Measurements from ENCODE around the gene SWT1.

SWT1 gene

GRCh38 chr1:185156854-185157598 is at the start of gene SWT1, which contains the start of gene TRMT1L:
TSS of gene SWT1 (plus strand) at chr1:185157167. CDS start at chr1:185160842, 3,675 bp downstream.
TSS of gene TRMT1L (minus strand) at chr1:185156953. CDS start at chr1:185156712, 241 bp downstream.
- peak; percentile 100 for DNase-seq

GRCh38 chr1:185108321-185108720 is 48.6 kb upstream of the SWT1 start:
- no peak for DNase-seq

GRCh38 chr1:185110145-185110544 is 46.8 kb upstream of the SWT1 start:
- DNase-seq, result no peak

- no peak for DNase-seq
Observed at GRCh38 chr1:185111873-185112272, 45.1 kb upstream of the SWT1 start.

DNA sequence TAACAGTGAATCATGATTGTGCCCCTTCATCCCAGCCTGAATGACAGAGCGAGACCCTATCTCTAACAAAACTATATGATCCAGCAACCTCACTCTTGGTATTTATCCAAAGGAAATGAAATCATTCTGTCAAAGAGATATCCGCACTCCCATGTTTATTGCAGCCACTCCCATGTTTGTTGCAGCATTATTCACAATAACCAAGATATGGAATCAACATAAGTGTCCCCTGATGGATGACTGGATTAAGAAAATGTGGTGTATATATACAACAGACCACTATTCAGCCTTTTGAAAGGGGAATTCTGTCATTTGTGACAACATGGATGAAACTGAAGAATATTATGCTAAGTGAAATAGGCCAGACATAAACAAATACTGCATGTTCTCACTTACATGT is 44.6 kb upstream of the SWT1 start:
- no peak for DNase-seq

- DNase-seq, result no peak
Observed at GRCh38 chr1:185129708-185130107, 27.3 kb upstream of the SWT1 start.

DNA sequence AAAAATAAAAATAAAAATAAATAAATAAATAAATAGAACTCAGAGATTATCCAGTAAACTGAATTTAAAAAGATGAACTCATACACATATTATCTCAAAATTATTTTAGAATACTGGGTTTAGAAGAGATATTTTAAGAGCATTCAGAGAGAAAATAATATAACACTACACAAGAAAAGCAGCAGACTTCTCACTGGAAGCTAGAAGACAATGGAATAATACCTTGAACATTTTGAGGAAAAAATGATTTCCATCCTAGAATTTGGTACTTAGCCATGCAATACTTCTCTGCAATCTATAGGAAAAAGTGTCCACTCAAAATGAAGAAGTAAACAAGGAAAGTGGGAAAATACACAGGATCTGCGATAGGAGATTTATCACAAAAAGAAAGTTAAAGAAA is 24.4 kb upstream of the SWT1 start:
- no peak for DNase-seq

DNA sequence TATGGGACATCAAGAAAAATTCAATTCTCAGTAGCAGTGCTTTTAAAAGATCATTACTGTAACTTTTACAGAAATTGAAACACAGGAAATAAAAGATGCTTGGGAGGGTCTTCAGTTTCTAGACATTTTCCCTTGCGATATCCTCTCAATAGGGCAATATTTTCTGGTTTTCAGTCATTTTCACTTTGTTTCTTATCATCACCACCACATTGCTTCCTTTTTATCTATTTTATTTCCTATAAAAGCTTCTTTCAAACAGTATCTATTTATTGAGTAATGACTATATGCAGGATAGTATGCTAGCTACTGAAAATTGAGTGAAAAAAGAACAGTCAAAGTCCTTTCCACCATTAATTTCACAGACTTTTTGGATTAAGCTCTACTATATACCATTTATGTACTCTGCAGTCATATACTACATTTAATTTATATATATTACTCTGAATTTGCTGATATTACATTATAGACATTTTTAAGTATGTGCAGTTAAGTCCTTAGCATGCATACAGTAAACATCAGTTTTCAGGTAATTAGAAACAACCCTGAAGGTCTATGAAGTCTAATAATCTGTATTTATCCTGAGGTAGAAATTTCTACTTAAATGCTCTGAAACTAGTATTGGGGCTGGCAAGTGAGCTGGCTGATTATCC is 18.9 kb upstream of the SWT1 start:
- DNase-seq, result no peak

DNA sequence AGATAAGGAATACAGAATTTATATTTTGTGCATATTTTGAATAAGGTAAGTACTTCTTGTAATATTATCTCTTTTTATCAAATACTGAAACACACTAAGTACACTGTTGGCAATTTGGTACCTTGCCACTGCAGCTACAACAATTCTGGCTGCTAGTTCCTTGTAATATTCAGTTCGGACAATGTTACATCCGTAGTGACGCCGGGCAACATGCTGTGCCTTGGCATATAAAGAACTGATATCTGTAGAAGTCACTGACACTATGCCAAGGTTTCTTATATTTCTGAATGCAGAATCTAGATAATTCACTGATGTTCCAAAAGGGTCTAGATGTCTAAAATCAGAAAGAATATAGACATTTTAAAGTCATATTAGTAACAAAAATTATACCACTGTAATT is 17.7 kb upstream of the SWT1 start:
- DNase-seq, result no peak

- peak; percentile 39 for DNase-seq
Observed at GRCh38 chr1:185144233-185144632, 12.7 kb upstream of the SWT1 start.

- DNase-seq, result no peak
Observed at GRCh38 chr1:185151215-185151614, 5.8 kb upstream of the SWT1 start.

DNA sequence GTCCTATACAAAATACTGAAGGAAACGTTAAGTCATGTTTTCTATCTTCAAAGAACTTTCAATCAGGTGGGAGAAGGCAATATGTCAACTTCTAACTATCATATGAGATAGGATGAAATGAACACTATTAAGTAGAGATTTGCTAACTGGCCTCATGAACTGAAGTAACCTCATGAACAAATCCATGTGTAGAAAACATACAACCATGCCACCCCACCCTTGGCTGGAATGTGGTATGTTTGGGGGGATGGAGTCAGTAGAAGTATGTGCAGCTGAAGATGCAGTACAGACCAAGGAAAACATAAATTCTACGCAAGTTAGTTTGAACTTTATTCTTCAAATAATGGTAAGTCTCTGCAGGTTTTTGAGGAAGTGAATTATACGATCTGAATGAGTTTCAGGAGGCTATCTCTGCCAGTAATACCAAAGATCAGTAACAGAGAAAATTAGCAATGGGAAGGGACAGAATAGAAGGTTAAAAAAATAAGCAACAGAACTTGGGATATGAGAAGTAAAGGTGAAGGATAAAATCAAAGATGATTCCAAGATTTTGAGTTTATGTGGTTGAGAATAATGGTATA is 4.7 kb upstream of the SWT1 start:
- peak; percentile 16 for DNase-seq

- DNase-seq, result peak; percentile 22
Observed at GRCh38 chr1:185154912-185155513, 2.0 kb upstream of the SWT1 start.

DNA sequence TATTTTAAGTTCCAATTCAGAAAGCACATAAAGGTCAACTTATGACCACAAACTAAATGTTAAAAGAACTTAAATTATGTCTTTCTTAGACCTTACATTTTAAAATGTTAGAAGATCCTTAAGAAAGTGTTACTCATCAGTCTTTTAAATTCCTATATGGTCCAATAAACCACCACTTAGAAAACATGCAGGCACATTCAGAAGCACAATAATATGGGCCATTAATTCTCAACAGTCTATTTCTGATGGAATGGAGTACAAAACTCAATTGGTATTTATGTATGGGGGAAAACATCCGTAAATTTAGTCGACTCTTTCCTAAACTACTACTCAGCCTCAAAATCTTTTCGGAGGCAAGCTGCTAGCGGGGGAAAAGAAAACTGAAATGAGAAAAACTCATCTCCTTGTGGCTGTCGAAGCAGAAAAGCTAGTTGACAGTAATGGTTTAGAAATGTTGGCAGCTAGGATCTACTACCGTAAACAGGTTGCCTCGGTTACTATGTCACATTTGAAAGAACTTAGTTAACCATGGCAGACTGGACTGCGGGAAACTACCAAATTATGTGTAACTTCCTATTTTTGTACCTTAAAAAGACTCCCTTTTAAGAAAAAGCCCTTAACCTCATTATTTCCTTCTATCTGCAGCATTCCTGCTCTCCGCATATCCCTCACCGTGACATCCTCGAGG is 1.2 kb upstream of the SWT1 start:
- peak; percentile 23 for DNase-seq

GRCh38 chr1:185156288-185156853 is 596 bp upstream of the SWT1 start:
- no peak for DNase-seq

- DNase-seq, result peak; percentile 10
Observed at GRCh38 chr1:185157599-185158412, 839 bp downstream of the SWT1 start.

GRCh38 chr1:185158800-185159199 is 1.8 kb downstream of the SWT1 start:
- DNase-seq, result no peak

- peak; percentile 10 for DNase-seq
Observed at GRCh38 chr1:185159966-185160365, 3.0 kb downstream of the SWT1 start.

DNA sequence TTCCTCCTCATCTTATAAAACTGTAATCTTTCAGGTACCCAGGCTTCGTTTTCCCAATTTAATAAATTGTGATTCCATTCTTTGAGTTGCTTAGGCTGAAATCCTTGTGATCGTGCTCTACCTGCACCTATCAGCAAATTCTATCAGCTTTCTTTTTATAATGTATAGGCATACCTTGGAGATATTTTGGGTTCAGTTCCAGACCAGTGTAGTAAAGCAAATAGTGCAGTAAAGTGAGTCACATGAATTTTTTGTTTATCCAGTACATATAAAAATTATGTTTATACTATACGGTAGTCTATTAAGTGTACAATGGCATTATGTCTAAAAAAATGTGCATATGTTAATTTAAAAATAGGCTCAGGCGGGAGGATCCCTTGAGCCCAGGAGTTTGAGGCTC is 5.5 kb downstream of the SWT1 start:
- DNase-seq, result no peak

- no peak for DNase-seq
Observed at GRCh38 chr1:185166106-185166505, 9.1 kb downstream of the SWT1 start.

- DNase-seq, result peak; percentile 66
Observed at GRCh38 chr1:185170291-185170848, 13.4 kb downstream of the SWT1 start.
